ENCODE measurements around the gene ZNRF2.
A peak's percentile ranks its signal among the peaks of the same experiment; 100 is the strongest.

ZNRF2 gene

GRCh38 chr7:30284298-30285066, at the start of gene ZNRF2:
ZNRF2 (plus strand) TSS chr7:30284597; CDS start chr7:30285358, 761 bp downstream.
- Mint-ChIP-seq H3K27me3 (no peaks in the 10 kb centered on the region), H3K4me1 (peaks cover 32 to 49% of the 10 kb centered on the region in 2 donors)

GRCh38 chr7:30237271-30237695, 47.1 kb upstream of the ZNRF2 start:
- ATAC-seq (replicated peaks) = peak; percentile 12 to 19
- Mint-ChIP-seq H3K36me3 (peaks cover 0 to 3% of the 10 kb centered on the region in 2 donors), H3K27ac (peak overlapping the region; percentile 37), H3K4me3 (no peak overlapping the region), H3K4me1 (peaks cover 23 to 35% of the 10 kb centered on the region in 2 donors), H3K9me3 (peaks cover 0 to 5% of the 10 kb centered on the region in 2 donors), H3K27me3 (peaks cover 0 to 4% of the 10 kb centered on the region in 2 donors)
- no peak for DNase-seq

More at GRCh38 chr7:30284298-30285066, at the start of gene ZNRF2:
- peak; percentile 88 to 89 for ATAC-seq (replicated peaks)
- Mint-ChIP-seq H3K36me3 (peaks cover 10 to 11% of the 10 kb centered on the region in 2 donors), H3K27ac (peak within 1 kb of the TSS; percentile 95), H3K9me3 (peaks cover 0 to 2% of the 10 kb centered on the region in 2 donors), H3K4me3 (peak within 1 kb of the TSS; percentile 92 to 96)
- peak; percentile 99 for DNase-seq

DNA sequence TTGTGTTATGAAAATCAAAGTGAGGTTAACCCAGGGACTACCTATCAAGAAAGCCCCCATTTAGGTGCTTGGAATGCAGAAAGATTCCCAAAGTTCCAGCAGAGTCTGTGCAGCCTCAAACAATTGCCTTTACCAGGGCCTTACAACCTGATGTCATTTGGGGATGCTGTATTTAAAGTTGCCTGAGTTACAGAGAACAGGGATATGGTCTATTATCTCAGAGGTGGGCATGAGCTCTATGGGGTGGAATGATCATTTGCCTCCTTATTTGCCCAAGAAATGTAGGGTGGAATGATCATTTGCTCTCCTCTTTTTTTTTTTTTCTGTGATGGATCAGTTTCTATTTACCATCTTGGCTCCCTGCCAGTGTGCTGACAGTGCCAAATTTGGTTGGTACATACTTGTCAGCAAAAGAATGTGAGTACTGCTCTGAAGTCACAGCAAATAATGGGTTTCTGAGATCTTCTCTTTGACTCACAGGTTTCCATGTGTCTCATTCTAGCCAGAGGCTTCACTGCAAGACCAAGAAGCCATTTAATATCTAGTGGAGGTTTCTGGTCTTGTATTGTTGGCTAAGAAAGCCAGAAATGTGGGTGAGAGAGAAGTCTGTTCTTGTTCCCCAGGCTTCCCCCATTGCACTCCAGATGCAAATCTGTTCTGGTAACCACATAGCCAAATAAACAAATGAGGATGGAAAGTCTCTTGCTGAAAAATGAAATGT, 45.5 kb upstream of the ZNRF2 start:
- peak; percentile 32 for DNase-seq

GRCh38 chr7:30240106-30240800, 44.1 kb upstream of the ZNRF2 start:
- ATAC-seq (replicated peaks) = peak; percentile 49 to 50
- Mint-ChIP-seq H3K27ac (peak overlapping the region; percentile 20), H3K4me3 (peak overlapping the region; percentile 30 to 50), H3K9me3 (peaks cover 0 to 5% of the 10 kb centered on the region in 2 donors), H3K4me1 (peaks cover 26 to 35% of the 10 kb centered on the region in 2 donors), H3K27me3 (peaks cover 0 to 4% of the 10 kb centered on the region in 2 donors), H3K36me3 (peaks cover 0 to 3% of the 10 kb centered on the region in 2 donors)
- no peak for DNase-seq

More for the DNA sequence above, 45.5 kb upstream of the ZNRF2 start:
- Mint-ChIP-seq H3K4me3 (peak overlapping the region; percentile 8 to 57), H3K9me3 (peaks cover 0 to 5% of the 10 kb centered on the region in 2 donors), H3K4me1 (peaks cover 23 to 35% of the 10 kb centered on the region in 2 donors), H3K36me3 (peaks cover 0 to 3% of the 10 kb centered on the region in 2 donors), H3K27me3 (peaks cover 0 to 4% of the 10 kb centered on the region in 2 donors), H3K27ac (peak overlapping the region; percentile 70)
- peak; percentile 89 to 90 for ATAC-seq (replicated peaks)

GRCh38 chr7:30241767-30242166, 42.6 kb upstream of the ZNRF2 start:
- H3K4me1 Mint-ChIP-seq = peaks cover 26 to 35% of the 10 kb centered on the region in 2 donors
- H3K4me3 Mint-ChIP-seq = no peak overlapping the region
- H3K27ac Mint-ChIP-seq = no peak overlapping the region
- DNase-seq = no peak
- H3K36me3 Mint-ChIP-seq = peaks cover 0 to 3% of the 10 kb centered on the region in 2 donors
- peaks cover 0 to 5% of the 10 kb centered on the region in 2 donors for H3K9me3 Mint-ChIP-seq
- ATAC-seq (replicated peaks) = no peak
- peaks cover 0 to 4% of the 10 kb centered on the region in 2 donors for H3K27me3 Mint-ChIP-seq

DNA sequence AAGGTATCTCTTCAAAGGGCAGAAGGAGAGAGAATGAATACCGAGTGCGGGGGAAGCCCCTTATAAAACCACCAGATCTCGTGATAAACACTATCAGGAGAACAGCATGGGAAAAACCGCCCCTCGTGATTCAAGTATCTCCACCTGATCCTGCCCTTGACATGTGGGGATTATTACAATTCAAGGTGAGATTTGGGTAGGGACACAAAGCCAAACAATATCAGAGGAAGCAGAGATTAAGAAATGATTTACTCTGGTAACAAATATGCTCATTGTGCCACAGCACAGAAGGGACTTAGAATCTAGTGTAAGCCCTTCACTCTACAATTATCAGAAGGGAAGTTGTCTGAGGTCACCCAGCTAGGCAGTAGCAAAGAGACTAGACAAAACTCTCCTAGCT, 40.1 kb upstream of the ZNRF2 start:
- no peak overlapping the region for H3K27ac Mint-ChIP-seq

DNA sequence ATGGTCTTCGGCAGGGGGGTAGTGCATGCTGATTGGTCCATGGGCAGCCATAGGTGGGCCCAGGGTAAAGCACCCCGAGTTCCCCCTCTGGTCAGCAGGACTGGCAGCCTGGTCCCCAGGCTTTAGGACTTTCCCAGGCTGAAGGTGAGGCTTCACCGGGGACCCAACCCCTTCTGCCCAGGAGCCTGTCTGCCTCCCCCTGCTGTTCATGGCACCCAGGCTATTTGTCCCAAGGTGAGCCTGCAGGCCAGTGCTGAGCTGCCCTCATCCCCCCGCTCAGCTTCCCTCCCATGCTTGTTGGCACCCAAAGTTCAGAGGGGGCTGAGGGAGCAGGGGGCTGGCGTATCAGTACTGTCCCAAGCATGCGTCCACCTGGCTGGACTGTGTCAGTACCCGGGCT, 38.5 kb upstream of the ZNRF2 start:
- Mint-ChIP-seq H3K9me3 (peaks cover 0 to 5% of the 10 kb centered on the region in 2 donors), H3K4me3 (no peak overlapping the region), H3K4me1 (peaks cover under 1 to 3% of the 10 kb centered on the region in 2 donors), H3K27me3 (peaks cover 0 to 4% of the 10 kb centered on the region in 2 donors), H3K36me3 (peaks cover 0 to 3% of the 10 kb centered on the region in 2 donors), H3K27ac (no peak overlapping the region)
- DNase-seq = no peak
- no peak for ATAC-seq (replicated peaks)

More for the DNA sequence above, 40.1 kb upstream of the ZNRF2 start:
- no peak for ATAC-seq (replicated peaks)
- H3K9me3 Mint-ChIP-seq = peaks cover 0 to 5% of the 10 kb centered on the region in 2 donors
- peaks cover 0 to 4% of the 10 kb centered on the region in 2 donors for H3K27me3 Mint-ChIP-seq
- no peak overlapping the region for H3K4me3 Mint-ChIP-seq
- peaks cover 16 to 17% of the 10 kb centered on the region in 2 donors for H3K4me1 Mint-ChIP-seq
- H3K36me3 Mint-ChIP-seq = peaks cover 0 to 3% of the 10 kb centered on the region in 2 donors
- no peak for DNase-seq

GRCh38 chr7:30246392-30246791, 38.0 kb upstream of the ZNRF2 start:
- H3K9me3 Mint-ChIP-seq = peaks cover 0 to 5% of the 10 kb centered on the region in 2 donors
- peaks cover 0 to 3% of the 10 kb centered on the region in 2 donors for H3K4me1 Mint-ChIP-seq
- ATAC-seq (replicated peaks) = no peak
- peaks cover 0 to 3% of the 10 kb centered on the region in 2 donors for H3K36me3 Mint-ChIP-seq
- no peak for DNase-seq
- H3K4me3 Mint-ChIP-seq = no peak overlapping the region
- peaks cover 0 to 4% of the 10 kb centered on the region in 2 donors for H3K27me3 Mint-ChIP-seq
- H3K27ac Mint-ChIP-seq = no peak overlapping the region

DNA sequence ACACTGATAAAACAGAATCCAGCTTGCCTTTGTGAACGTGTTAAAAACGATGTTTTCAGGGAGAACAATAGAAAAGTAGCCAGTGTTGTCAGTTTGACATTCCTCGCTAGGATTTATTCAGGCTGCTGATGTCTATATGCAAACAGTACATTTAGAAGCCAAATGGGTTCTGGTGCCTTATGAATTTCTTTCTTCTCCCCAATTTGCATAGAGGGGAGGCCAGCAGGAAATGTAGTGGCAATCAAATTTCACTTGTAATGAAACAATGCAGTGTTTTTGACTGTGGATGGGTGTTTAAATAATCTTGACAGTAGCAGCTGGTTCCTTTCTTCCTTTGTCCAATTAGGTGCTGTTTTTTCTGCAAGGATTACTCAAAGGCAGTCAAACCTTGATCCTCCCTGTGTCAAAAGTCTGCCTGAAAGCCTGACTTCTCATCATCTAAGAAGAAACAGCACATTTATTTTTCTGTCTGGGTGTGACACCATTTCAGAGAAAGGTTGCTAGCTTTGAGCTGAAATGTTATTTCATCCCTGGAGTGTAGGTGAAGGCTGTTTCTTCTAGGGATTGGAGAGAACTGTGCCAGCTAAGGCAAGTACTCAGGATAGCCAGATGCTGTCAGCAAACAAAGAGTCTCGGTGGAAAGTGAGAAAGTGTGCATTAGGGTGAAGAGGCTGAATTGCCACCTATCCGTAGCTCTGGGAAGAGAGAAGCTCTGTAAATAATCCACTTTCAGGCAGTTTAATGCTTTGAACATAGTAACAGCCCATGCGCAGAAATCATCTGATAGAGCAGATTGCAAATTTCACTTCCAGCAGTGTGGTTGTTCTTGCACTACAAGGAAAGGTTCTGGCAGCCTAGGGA, 36.6 kb upstream of the ZNRF2 start:
- H3K27ac Mint-ChIP-seq = peak overlapping the region; percentile 16
- DNase-seq = no peak
- no peak overlapping the region for H3K4me3 Mint-ChIP-seq
- peaks cover under 1 to 3% of the 10 kb centered on the region in 2 donors for H3K4me1 Mint-ChIP-seq
- H3K27me3 Mint-ChIP-seq = no peaks in the 10 kb centered on the region
- no peak for ATAC-seq (replicated peaks)
- H3K9me3 Mint-ChIP-seq = no peaks in the 10 kb centered on the region
- H3K36me3 Mint-ChIP-seq = no peaks in the 10 kb centered on the region

GRCh38 chr7:30249316-30249715, 35.1 kb upstream of the ZNRF2 start:
- H3K4me3 Mint-ChIP-seq = no peak overlapping the region
- ATAC-seq (replicated peaks) (no peak), DNase-seq (no peak)
- no peaks in the 10 kb centered on the region for H3K36me3 Mint-ChIP-seq
- no peak overlapping the region for H3K27ac Mint-ChIP-seq
- no peaks in the 10 kb centered on the region for H3K9me3 Mint-ChIP-seq
- no peaks in the 10 kb centered on the region for H3K27me3 Mint-ChIP-seq
- H3K4me1 Mint-ChIP-seq = peaks cover 2 to 6% of the 10 kb centered on the region in 2 donors

GRCh38 chr7:30249986-30250774, 34.2 kb upstream of the ZNRF2 start:
- Mint-ChIP-seq H3K27me3 (no peaks in the 10 kb centered on the region), H3K27ac (no peak overlapping the region), H3K9me3 (no peaks in the 10 kb centered on the region), H3K4me1 (peaks cover 2 to 11% of the 10 kb centered on the region in 2 donors), H3K4me3 (no peak overlapping the region), H3K36me3 (no peaks in the 10 kb centered on the region)
- ATAC-seq (replicated peaks) = no peak
- DNase-seq = no peak

DNA sequence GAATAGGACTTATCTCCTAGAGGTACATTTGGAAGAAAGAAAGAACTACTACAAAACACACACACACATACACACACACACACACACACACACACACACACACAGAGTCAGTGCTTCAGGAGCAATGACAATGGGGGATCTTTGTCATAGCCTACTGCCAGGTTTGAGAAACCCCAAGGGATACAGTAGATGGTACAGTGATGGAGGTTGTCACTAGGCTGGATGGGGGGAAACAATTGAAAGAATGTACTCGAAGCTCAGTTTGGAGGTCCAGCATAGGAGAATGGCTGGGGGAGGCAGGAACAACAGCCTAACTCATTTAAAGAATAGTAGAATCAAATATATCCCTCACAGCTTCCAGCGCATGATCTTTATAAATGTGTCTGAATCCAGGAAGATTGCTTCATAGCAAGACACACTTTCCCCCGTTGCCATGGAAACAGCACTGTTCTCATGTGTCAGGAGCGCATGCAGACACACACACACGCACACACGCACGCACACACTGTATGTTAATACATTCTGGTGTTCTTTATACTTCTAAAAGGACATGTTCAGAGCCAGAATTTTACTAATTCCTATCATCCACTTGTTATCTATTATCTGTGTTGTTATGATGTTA, 32.6 kb upstream of the ZNRF2 start:
- Mint-ChIP-seq H3K9me3 (no peaks in the 10 kb centered on the region), H3K36me3 (no peaks in the 10 kb centered on the region), H3K27me3 (no peaks in the 10 kb centered on the region), H3K4me3 (no peak overlapping the region), H3K27ac (no peak overlapping the region), H3K4me1 (peaks cover 2 to 11% of the 10 kb centered on the region in 2 donors)
- ATAC-seq (replicated peaks) (no peak), DNase-seq (no peak)

Measured in stimulated activated naive B cell treated with anti-CD40 and anti-IgM and Interleukin-4, amounts not matched to agents 10 μg/mL and 1 μg/mL and 100 μg/mL, for 72 hours (primary cell).